HG02973 (cell line): Measurements from ENCODE around the gene TM9SF4.

Experiments
- ATAC-seq: cut with Tn5 transposase; IDR thresholded peaks from one replicate; pipeline ENCODE4 v1.9.1; 2021; ENCODE audit warnings: moderate library complexity; ENCODE audit not compliant: unreplicated experiment

TM9SF4 gene, protein sequence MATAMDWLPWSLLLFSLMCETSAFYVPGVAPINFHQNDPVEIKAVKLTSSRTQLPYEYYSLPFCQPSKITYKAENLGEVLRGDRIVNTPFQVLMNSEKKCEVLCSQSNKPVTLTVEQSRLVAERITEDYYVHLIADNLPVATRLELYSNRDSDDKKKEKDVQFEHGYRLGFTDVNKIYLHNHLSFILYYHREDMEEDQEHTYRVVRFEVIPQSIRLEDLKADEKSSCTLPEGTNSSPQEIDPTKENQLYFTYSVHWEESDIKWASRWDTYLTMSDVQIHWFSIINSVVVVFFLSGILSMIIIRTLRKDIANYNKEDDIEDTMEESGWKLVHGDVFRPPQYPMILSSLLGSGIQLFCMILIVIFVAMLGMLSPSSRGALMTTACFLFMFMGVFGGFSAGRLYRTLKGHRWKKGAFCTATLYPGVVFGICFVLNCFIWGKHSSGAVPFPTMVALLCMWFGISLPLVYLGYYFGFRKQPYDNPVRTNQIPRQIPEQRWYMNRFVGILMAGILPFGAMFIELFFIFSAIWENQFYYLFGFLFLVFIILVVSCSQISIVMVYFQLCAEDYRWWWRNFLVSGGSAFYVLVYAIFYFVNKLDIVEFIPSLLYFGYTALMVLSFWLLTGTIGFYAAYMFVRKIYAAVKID

DNA sequence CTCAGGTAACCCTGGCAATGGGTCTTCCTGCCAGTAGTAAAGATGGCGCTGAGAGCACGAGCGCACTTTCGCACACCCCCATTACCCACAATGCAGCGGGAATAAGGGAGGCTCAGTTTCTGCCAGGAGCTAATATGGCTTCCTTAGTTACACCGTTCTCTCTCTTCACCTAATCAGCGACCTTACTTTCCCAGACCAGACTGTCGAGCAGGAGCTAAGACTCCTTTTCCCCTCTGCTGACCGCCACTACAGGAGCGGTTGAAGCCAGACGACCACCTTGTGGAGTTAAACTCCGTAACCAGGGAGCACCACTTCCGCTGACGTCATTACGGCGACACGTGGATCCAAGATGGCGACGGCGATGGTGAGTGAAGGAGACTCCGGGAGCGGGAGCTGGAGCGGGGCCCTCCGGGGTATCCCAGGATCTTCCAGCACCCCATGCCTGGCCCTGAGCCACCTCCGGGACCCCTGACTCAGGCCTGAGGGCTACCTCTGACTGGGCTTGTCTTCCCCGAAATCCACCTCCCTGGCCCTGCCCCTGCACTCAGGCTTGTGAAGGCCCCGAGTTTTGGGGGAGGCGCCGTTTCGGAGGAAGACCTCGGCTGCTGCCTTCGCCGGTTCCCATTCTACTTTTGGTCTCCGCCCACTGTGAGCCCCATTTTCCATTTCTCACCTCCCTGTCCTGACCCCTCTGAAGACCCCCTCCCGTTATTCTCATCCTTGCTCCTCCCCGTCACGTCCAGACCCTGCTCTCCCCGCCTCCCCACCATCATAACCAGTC is at the start of gene TM9SF4:
TSS of gene TM9SF4 (plus strand) at position 323 of the 781 bp plus-strand sequence. CDS start at position 350, 27 bp downstream.
- peak; percentile 73 for ATAC-seq

DNA sequence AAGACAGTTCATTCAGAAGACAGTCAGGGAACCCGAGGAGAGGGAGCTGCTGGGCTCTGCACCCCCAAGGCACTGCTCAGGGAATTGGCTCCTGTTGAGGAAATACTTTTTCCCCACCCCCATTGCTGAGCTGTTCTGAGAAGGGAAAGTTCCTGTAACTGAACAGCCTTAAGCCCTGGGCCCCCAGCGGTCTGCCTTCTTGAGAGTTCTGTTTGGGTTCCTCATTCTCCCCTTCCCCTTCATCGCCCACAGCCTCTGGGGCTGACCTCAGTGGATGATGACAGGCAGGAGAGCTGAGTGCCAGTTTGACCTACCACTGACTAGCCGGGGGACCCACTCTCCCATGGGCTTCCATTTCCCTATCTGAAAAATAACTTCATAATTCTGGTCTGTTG is 46.7 kb upstream of the TM9SF4 start:
- no peak for ATAC-seq

DNA sequence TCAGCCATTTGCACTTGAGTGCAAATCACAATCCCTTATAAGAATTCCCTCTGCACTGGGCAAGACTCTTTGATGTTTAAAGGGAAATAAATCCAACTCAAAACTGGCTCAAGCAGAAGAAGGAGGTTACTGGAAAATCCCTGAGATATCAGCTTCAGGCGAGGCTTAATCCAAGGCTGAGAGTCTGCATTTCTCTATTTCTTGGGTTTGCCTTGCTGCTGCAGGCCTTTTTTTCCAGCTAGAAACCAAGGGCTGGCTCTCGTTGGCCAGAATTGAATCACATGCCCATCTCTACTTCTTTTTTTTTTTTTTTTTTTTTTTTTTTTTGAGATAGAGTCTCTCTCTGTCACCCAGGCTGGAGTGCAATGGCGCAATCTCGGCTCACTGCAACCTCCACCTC is 45.8 kb upstream of the TM9SF4 start:
- ATAC-seq, result no peak

DNA sequence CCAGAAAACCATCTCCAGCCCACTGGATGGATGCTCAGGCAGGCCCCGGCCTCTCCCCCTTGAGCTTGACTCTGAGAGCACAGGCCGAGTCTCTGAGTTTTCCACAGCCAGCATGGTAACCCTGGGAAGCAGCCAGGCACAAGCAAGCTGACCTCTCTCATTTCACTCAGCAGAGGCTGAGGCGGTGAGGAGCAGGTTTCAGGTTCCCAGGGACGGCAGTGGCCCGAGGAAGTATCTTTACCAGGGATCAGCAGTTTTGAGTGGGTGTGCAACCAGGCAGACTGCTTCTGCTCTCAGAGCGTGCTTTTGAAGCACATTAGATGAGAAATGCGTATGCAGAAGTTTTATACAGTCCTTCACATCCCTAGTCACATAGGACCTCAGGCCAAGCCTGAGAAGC is 44.8 kb upstream of the TM9SF4 start:
- ATAC-seq, result no peak

DNA sequence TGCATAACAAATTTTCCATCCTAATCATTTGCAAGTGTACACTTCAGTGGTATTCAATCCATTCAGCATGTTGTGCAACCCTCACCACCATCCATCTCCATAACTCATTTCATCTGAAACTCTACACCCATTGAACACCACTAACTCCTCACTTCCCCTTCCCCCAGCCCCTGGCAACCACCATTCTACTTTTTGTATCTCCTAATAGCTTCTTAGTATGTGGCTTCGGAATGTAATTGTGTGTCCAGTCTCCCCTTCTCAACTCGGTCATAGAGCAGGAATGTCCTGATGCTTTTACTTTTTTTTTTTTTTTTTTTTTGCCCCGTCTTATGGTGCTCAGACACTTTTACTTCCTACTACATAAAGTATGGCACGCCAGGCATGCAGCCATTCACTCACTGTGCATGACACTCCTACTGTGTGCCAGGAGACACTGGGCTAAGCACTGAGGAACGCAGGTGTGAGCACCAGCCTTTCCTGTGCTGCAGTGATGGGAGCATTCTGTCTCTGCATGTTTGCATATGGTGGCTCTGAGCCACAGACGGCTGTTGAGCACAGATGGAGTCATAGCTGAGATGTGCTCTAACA is 42.2 kb upstream of the TM9SF4 start:
- ATAC-seq, result no peak

DNA sequence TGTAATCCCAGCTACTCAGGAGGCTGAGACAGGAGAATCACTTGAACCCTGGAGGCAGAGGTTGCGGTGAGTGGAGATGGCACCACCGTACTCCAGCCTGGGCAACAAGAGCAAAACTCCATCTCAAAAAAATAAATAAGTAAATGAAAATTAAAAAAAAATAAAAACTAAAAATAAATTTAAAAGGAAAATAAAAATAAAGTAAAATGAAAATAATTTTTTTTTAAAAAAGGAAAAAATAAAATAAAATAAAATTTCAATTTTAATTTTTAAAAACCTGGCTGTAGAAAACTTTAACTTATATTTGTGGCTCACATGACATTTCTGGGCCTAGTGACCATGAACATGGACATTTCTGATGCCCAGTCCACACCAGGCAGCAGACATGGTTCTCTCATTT is 41.3 kb upstream of the TM9SF4 start:
- ATAC-seq, result no peak

DNA sequence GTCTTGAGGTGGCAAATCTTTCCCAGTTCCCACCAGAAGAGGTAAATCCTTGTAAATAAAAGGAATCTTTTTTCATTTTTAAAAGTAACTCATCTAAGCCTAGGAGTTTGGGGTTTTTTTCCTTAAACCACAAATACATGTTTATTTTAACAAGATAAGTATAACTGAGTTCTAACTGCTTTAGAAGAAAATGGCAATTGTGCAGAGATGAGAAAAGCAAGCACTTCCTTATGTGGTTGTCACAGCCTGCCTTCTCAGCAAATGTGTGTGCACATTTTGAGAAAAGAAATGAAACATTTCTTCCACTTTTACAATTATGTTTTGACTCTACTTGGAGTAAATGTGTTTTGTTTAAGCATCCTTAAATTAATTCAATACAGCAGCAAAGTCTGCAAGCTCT is 39.8 kb upstream of the TM9SF4 start:
- ATAC-seq, result no peak

DNA sequence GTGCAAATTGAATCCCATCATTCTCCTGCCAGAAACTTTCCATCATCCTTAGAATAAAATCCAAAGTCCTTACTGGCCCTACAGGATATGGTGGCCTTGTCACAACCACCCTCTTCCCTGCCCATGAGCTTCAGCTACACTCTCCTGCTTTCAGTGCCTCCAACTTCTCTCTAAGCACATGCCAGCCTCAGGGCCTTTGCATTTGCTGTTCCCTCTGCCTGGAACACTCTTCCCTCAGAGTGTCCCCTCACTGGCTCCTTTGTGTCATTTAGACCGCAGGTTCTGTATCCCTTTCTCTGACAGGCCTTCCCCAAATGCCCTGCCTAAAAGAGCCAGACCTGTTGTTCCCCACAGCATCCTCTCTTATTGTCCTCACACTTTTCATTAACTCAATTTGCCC is 39.2 kb upstream of the TM9SF4 start:
- ATAC-seq, result no peak

DNA sequence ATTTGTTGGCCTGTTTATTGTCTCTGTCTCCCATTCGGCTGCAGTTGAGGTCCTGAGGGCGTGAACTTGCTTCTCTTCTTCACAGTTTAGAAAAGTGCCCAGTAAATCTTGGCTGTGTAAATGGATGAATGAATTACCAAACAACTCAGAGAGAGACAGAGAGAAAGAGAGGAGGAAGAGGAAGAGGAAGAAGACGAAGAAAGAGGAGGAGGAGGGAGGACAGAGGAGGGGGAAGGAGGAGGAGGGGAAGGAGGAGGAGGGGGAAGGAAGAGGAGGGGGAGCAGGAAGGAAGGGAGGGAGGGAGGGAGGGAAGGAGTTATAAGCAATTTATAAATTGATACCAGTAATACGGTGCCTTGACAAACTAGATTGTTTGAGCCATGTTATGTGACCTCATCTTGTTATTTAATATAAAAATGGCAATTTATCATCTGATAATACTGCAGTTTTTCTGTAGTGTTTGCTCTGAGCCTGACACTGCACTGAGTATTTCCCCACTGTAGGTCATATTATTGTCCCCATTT is 38.8 kb upstream of the TM9SF4 start:
- ATAC-seq, result no peak

DNA sequence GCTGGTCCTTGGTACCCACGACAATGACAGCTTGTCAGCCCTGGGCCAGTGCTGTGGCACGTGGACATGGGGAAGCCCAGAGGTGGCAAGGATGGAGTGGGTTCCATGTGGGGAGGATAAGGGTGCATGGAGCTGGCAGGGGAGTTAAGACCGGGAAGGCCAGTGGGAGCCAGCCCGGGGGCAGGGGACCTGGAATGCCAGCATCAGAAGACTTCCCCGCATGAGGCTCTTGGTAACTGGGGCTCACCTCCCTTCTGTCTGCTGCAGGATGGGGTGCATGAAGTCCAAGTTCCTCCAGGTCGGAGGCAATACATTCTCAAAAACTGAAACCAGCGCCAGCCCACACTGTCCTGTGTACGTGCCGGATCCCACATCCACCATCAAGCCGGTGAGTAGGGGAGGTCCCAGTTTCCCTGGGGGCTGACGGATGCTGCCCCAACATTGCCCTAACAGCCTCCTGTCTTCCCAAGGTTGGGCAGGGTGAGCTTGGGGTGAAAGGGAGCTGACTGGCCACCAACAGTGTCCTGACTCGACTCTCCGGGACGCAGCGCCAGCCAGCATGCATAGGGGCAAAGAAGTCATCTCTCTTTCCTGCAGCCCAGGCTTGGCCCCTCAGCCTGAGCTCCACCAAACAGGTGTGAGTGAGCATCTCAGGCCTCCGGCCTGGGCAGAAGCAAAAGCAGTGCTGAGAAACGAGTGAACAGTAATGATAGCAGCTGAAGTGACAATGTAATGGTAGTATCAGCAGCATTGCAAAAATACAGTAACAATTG is 37.9 kb upstream of the TM9SF4 start:
- no peak for ATAC-seq

DNA sequence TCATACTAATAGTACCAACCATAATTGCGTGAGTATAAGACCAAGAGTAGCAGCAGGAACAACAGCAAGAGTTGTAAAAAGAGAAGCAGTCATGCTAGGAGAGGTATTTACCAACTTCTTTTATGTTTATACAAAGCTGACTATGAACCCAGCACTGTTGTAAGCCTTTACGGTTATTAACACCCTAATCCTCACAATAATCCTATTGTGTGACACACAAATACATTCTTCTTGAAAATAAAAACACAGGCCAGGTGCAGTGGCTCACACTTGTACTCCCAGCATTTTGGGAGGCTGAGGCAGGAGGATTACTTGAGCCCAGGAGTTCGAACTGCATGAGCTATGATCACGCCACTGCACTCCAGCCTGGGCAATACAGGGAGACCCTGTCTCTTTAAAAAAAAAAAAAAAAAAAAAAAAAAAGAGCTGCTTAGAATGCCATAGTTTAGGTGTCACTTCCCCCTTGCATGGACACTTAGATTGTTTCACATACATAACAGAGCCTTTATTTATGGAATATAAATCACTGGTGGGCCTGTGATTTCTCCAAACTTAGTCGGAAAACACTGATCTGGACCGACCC is 37.3 kb upstream of the TM9SF4 start:
- ATAC-seq, result no peak

DNA sequence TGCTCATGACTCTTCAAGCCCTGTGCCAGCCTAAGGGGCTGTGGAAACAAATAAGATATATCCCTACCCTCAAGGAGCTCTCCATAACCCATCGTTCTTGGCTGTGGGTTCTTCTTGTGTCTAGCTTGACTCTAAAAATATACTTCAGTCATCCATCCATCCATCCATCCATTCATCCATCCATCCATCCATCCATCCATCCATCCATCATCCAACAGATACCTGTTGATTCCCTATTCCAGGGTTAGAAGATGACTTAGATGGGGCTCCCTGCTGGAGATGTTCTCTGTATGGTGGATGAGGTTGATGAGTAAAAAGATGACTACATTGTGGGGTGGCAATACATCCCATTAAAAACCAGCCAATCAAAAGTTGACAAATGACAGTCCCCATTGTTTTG is 34.0 kb upstream of the TM9SF4 start:
- ATAC-seq, result no peak

DNA sequence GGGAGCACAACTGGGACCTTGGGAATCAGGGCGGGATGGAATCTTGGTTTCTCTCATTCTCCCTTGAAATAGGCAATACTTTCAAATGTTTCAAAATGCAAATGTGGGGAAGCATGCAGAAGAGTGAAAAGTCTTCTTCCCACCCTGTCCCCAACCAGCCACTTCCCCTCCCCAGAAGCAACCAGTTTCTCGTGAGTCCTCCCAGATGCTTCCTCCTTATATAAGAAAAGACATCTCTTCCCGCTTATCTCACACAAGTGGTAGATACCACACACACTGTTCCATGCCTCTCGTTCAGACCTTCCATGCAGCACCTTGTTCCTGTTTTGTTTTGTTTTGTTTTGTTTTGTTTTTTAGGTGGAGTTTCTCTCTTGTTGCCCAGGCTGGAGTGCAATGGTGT is 32.3 kb upstream of the TM9SF4 start:
- ATAC-seq, result no peak

DNA sequence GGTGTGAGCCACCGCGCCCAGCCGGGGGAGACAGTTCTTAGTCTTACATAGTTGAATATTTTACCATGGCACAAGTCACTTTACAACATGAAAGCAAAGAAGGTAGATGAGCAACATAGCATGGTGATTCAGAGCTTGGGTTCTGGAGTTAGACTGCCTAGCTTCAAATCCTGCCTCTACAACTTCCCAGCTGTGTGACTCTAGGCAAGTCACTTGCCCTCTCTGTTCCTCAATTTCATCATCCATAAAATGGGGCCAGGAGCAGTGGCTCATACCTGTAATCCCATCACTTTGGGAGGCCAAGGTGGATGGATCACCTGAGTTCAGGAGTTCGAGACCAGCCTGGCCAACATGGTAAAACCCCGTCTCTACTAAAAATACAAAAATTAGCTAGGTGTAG is 31.2 kb upstream of the TM9SF4 start:
- ATAC-seq, result no peak

DNA sequence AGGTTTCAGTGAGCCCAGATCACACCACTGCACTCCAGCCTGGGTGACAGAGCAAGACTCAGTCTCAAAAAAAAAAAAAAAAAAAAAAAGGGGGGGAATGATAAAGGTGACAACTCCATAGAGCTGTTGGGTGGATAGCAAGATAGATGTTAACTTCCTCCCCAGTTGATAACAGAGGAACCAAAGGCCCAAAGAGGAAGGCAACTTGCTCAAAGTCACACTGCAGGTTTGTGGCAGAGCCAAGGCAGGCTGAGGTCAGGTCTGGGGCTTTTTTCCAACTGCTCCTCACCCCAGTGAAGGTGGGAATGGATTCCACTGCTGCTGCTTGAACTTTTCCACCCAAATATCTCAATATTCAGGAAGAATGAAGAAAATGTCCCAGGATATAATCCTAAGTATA is 30.7 kb upstream of the TM9SF4 start:
- no peak for ATAC-seq

DNA sequence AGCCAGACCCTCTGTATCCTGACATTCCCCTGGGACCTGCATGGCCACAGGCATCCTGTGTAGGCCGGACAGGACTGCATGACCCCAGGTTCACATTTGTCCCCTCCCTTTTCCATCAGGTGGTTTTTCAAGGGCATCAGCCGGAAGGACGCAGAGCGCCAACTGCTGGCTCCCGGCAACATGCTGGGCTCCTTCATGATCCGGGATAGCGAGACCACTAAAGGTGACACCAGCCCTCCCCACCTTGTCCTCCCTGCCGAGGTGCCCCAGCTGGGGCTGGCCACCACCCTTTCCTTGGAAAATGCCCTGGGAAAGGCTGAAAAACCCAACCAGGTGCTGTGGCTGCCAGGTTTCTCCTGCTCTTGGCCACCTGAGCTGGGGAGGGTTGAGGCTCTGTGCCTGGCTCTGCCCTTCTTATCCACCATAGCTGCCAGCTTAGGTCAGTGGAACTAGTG is 29.8 kb upstream of the TM9SF4 start:
- no peak for ATAC-seq

DNA sequence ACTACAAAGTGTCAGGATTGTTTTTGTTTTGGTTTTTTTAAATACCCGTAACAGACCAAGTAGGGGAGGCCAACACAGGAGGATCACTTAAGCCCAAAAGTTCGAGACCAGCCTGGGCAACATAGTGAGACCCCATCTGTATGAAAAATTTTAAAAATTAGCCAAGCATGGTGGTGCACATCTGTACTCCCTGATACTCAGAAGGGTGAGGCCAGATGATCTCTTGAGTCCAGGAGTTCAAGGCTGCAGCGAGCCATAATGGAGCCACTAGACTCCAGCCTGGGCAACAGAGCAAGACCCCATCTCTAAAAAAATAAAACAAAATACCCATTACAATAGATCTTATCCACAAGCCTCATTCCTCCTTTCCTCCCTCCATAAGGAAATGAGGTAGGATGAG is 28.7 kb upstream of the TM9SF4 start:
- ATAC-seq, result no peak

DNA sequence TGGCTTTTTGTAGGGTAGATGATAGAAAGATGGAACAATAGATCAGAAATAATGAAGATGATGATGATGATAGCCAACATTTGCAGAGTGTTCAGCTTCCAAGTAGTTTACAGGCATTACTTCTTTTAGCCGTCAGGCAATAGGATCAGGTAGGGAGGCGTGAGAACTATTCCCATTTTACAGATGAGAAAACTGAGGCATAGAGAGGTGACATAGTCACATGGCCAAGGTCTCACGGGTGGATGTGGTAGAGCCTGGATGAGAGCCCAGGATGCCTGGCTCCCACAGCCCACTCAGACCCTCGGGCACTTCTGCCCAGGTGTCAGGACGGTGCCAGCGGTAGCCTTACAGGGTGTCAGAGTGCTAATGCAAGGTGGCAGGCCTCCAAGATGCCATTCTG is 26.0 kb upstream of the TM9SF4 start:
- ATAC-seq, result no peak

DNA sequence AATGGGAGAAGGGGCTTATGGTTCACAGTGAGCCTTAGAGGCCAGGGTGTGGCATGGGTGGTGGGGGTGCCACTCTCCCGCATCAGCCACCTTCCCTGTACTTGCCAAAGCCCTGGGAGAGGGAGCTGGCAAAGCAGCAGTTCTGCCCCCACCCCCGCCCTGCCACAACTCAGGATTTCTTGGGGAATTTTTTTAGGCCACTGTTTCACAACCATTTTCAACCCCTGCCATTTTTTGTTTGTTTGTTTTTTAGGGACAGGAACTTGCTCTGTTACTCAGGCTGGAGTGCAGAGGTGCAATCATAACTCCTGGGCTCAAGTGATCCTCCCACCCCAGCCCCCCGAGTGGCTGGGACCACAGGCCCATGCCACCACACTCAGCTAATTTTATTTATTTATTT is 22.4 kb upstream of the TM9SF4 start:
- no peak for ATAC-seq

DNA sequence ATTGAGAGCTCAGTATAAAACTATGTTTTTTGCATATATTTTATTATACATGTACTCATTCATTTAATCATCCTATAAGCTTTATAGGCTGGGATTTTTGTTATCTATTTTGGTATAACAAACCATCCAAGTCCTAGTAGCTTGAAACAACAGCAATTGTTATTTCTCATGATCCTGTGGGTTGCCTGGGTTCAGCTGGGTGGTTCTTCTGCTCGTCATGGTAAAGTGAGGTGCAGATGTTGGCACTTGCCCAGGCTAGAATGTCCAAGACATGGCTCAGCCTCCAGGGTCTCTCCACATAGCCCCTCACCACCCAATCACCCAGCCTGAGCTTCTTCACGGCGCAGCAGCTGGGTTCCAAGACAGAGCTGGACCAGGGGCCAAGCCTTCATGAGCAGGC is 20.8 kb upstream of the TM9SF4 start:
- no peak for ATAC-seq
